ENCODE measurements around the gene ADTRP. TPM values are rescaled to one million over a fixed set of nuclear protein-coding genes. Genes with fewer than 3 reads are reported as not detected.

The ADTRP gene
- total and polyA plus RNA-seq, 2 of the 13 experiments (the other 11 are each of a cell fraction or from before 2014, with no cell fraction given), result not detected

DNA sequence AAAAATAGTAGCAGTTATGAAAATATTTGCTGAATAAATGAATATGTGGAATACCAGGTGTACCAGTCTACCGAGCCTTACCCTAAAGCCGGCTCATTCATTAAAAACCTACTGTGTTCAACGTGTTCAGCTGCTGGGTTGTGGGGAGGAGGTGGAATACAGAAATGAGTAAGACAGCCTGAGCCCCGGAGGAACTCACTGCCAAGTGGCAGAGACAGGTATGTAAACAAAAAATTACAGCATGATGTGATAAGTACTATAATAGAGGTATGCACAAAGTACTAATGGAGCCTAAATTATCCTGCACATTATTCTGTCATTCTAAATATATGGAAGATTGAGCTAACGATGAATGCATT is 6.8 kb upstream of the ADTRP start:
- Histone ChIP-seq H3K36me3 (replicated peaks in 1 of 2; ENCODE audit: control insufficient read depth in 1 of 2, insufficient read depth in 2 of 2, low read length in 2 of 2) (no peaks in the 10 kb centered on the region), H3K79me2 (ENCODE audit: insufficient read depth, low read length) (no peaks in the 10 kb centered on the region), H3K4me3 (replicated peaks in 1 of 3; ENCODE audit: insufficient read depth in 1 of 3, low read depth in 2 of 3, low read length in 3 of 3) (no peak overlapping the region), H3K9ac (ENCODE audit: insufficient read depth, low read depth, low read length) (no peak overlapping the region), H3K27me3 (ENCODE audit: control insufficient read depth in 1 of 2, insufficient read depth in 2 of 2, low read length in 2 of 2) (peaks cover 0 to 27% of the 10 kb centered on the region in 2 experiments; a peak in 4 of 5 replicates), H3K27ac (ENCODE audit: extremely low read length, insufficient read depth, low read length) (no peak overlapping the region), H3K4me1 (ENCODE audit: insufficient read depth, low read length) (no peaks in the 10 kb centered on the region), H3K4me2 (ENCODE audit: low read depth, low read length) (no peak overlapping the region), H4K20me1 (ENCODE audit: insufficient read depth, low read length) (no peaks in the 10 kb centered on the region), H2AFZ (ENCODE audit: low read length) (no peak overlapping the region), H3K9me3 (ENCODE audit: low read length) (no peaks in the 10 kb centered on the region)
- WGBS (ENCODE audit: low lambda C conversion rate), result 10% methylated on average over 5 of the region's 5 CpGs
- CTCF ChIA-PET (ENCODE audit: low intra/inter-chr PET ratio, low total read pairs), result no interaction called here
- no peak for ATAC-seq
- BruUV-seq (replicated peaks), result no TSS peak
- POLR2A ChIA-PET, result no interaction called here
- FAIRE-seq, result no peak
- in situ Hi-C loops (cut with HindIII; ENCODE audit: extremely low pct_ligation_motif_present, low pct_unique_long_range_greater_than_20kb) (no loop called here), intact Hi-C loops (cut with micrococcal nuclease; ENCODE audit: unreplicated experiment) (no loop called here)
- no peak for DNase-seq (ENCODE audit: low spot score)
- TF ChIP-seq, protein P1, sequence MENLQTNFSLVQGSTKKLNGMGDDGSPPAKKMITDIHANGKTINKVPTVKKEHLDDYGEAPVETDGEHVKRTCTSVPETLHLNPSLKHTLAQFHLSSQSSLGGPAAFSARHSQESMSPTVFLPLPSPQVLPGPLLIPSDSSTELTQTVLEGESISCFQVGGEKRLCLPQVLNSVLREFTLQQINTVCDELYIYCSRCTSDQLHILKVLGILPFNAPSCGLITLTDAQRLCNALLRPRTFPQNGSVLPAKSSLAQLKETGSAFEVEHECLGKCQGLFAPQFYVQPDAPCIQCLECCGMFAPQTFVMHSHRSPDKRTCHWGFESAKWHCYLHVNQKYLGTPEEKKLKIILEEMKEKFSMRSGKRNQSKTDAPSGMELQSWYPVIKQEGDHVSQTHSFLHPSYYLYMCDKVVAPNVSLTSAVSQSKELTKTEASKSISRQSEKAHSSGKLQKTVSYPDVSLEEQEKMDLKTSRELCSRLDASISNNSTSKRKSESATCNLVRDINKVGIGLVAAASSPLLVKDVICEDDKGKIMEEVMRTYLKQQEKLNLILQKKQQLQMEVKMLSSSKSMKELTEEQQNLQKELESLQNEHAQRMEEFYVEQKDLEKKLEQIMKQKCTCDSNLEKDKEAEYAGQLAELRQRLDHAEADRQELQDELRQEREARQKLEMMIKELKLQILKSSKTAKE (CRISPR knock-in tag; IDR thresholded peaks at IDR 0.05; ENCODE audit: borderline replicate concordance), result no peak
- TF ChIP-seq ZNF354B (CRISPR knock-in tag; IDR thresholded peaks at IDR 0.05), result no peak
- TF ChIP-seq SMAD3 (CRISPR knock-in tag; IDR thresholded peaks at IDR 0.05), result no peak
- TF ChIP-seq HNF4A (CRISPR knock-in tag; IDR thresholded peaks at IDR 0.05), result no peak
- no peak for TF ChIP-seq ATF1 (CRISPR knock-in tag; IDR thresholded peaks at IDR 0.05)
- TF ChIP-seq, protein P2, sequence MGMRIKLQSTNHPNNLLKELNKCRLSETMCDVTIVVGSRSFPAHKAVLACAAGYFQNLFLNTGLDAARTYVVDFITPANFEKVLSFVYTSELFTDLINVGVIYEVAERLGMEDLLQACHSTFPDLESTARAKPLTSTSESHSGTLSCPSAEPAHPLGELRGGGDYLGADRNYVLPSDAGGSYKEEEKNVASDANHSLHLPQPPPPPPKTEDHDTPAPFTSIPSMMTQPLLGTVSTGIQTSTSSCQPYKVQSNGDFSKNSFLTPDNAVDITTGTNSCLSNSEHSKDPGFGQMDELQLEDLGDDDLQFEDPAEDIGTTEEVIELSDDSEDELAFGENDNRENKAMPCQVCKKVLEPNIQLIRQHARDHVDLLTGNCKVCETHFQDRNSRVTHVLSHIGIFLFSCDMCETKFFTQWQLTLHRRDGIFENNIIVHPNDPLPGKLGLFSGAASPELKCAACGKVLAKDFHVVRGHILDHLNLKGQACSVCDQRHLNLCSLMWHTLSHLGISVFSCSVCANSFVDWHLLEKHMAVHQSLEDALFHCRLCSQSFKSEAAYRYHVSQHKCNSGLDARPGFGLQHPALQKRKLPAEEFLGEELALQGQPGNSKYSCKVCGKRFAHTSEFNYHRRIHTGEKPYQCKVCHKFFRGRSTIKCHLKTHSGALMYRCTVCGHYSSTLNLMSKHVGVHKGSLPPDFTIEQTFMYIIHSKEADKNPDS (CRISPR knock-in tag; IDR thresholded peaks at IDR 0.05), result no peak
- no peak for TF ChIP-seq POLR2AphosphoS2 (IDR thresholded peaks at IDR 0.05; ENCODE audit: low read depth, low read length)
- TF ChIP-seq TGIF2 (CRISPR knock-in tag; IDR thresholded peaks at IDR 0.05), result no peak
- TF ChIP-seq, protein P3, sequence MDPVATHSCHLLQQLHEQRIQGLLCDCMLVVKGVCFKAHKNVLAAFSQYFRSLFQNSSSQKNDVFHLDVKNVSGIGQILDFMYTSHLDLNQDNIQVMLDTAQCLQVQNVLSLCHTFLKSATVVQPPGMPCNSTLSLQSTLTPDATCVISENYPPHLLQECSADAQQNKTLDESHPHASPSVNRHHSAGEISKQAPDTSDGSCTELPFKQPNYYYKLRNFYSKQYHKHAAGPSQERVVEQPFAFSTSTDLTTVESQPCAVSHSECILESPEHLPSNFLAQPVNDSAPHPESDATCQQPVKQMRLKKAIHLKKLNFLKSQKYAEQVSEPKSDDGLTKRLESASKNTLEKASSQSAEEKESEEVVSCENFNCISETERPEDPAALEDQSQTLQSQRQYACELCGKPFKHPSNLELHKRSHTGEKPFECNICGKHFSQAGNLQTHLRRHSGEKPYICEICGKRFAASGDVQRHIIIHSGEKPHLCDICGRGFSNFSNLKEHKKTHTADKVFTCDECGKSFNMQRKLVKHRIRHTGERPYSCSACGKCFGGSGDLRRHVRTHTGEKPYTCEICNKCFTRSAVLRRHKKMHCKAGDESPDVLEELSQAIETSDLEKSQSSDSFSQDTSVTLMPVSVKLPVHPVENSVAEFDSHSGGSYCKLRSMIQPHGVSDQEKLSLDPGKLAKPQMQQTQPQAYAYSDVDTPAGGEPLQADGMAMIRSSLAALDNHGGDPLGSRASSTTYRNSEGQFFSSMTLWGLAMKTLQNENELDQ (CRISPR knock-in tag; IDR thresholded peaks at IDR 0.05; ENCODE audit: borderline replicate concordance), result no peak
- no peak for TF ChIP-seq ZNF780A (CRISPR knock-in tag; IDR thresholded peaks at IDR 0.05)
- TF ChIP-seq SATB2 (CRISPR knock-in tag; IDR thresholded peaks at IDR 0.05), result no peak
- TF ChIP-seq RFX3 (CRISPR knock-in tag; IDR thresholded peaks at IDR 0.05), result no peak
- TF ChIP-seq, protein P4, sequence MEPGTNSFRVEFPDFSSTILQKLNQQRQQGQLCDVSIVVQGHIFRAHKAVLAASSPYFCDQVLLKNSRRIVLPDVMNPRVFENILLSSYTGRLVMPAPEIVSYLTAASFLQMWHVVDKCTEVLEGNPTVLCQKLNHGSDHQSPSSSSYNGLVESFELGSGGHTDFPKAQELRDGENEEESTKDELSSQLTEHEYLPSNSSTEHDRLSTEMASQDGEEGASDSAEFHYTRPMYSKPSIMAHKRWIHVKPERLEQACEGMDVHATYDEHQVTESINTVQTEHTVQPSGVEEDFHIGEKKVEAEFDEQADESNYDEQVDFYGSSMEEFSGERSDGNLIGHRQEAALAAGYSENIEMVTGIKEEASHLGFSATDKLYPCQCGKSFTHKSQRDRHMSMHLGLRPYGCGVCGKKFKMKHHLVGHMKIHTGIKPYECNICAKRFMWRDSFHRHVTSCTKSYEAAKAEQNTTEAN (CRISPR knock-in tag; conservative IDR thresholded peaks at IDR 0.05), result no peak
- no peak for TF ChIP-seq ZNF44 (CRISPR knock-in tag; IDR thresholded peaks at IDR 0.05)
- TF ChIP-seq, protein P5, sequence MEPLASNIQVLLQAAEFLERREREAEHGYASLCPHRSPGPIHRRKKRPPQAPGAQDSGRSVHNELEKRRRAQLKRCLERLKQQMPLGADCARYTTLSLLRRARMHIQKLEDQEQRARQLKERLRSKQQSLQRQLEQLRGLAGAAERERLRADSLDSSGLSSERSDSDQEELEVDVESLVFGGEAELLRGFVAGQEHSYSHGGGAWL (CRISPR knock-in tag; IDR thresholded peaks at IDR 0.05), result no peak
- no peak for TF ChIP-seq FOXM1 (CRISPR knock-in tag; IDR thresholded peaks at IDR 0.05)
- TF ChIP-seq ZNF329 (CRISPR knock-in tag; IDR thresholded peaks at IDR 0.05; ENCODE audit: low read depth), result no peak
- no peak for TF ChIP-seq ZNF143 (CRISPR knock-in tag; IDR thresholded peaks at IDR 0.05)
- no peak for TF ChIP-seq NRL (CRISPR knock-in tag; IDR thresholded peaks at IDR 0.05; ENCODE audit: borderline replicate concordance)

All from HepG2 (cell line).